GM12878 (cell line): ENCODE data around the gene TMEM217. TPM values are rescaled to one million over a fixed set of nuclear protein-coding genes. Genes with fewer than 3 reads are reported as not detected.

Experiments
- E4F1 ChIP-seq: fragments of 450-650 bp; IDR thresholded peaks from 2 replicates; pipeline ENCODE4 v1.6.1; 2018; ENCODE audit warnings: borderline replicate concordance, mild to moderate bottlenecking; ENCODE audit not compliant: partially characterized antibody
- EGR1 ChIP-seq, 2 experiments: IDR thresholded peaks; 1 replicate in 1 of 2; 2 replicates in 1 of 2; pipeline ENCODE4 v1.6.1; 2011 to 2012; ENCODE audit warnings: low read depth in 2 of 2, low read length in 2 of 2, borderline replicate concordance in 1 of 2, mild to moderate bottlenecking in 1 of 2, moderate library complexity in 1 of 2
- FOXM1 ChIP-seq: IDR thresholded peaks from 2 replicates; pipeline ENCODE4 v1.6.1; 2012; ENCODE audit warnings: low read depth, mild to moderate bottlenecking, inconsistent platforms, low read length, moderate library complexity
- GABPA ChIP-seq: IDR thresholded peaks from 2 replicates; pipeline ENCODE4 v1.6.1; 2014; ENCODE audit warnings: antibody characterized with exemption, low read depth, mild to moderate bottlenecking, inconsistent platforms
- HDGF ChIP-seq: fragments of 450-650 bp; IDR thresholded peaks from 2 replicates; pipeline ENCODE4 v1.6.1; 2016; ENCODE audit warnings: antibody characterized with exemption
- KDM1A ChIP-seq: fragments of 200-600 bp; sonication (generic); IDR thresholded peaks from 2 replicates; pipeline ENCODE4 v1.6.1; 2016; ENCODE audit warnings: borderline replicate concordance
- MTA3 ChIP-seq: IDR thresholded peaks from 2 replicates; pipeline ENCODE4 v1.6.1; 2012; ENCODE audit warnings: low read length, inconsistent platforms, borderline replicate concordance
- MYB ChIP-seq: fragments of 150-350 bp; IDR thresholded peaks from 2 replicates; pipeline ENCODE4 v1.6.1; 2014; ENCODE audit warnings: mild to moderate bottlenecking, low read depth, low read length, borderline replicate concordance
- NFYB ChIP-seq: IDR thresholded peaks from 2 replicates; pipeline ENCODE4 v1.6.1; 2011; ENCODE audit warnings: low read depth, mild to moderate bottlenecking, low read length, improper control_type of control experiment, moderate library complexity; ENCODE audit not compliant: insufficient read depth
- NKRF ChIP-seq: fragments of 450-650 bp; conservative IDR thresholded peaks from 2 replicates; pipeline ENCODE4 v1.6.1; 2017; ENCODE audit warnings: mild to moderate bottlenecking, moderate library complexity
- NR2F1 ChIP-seq: fragments of 450-650 bp; conservative IDR thresholded peaks from 2 replicates; pipeline ENCODE4 v1.6.1; 2017; ENCODE audit warnings: mild to moderate bottlenecking
- PAX5 ChIP-seq: IDR thresholded peaks from 2 replicates; pipeline ENCODE4 v1.6.1; 2011; ENCODE audit warnings: low read depth, low read length, borderline replicate concordance
- POLR2A ChIP-seq: IDR thresholded peaks from 2 replicates; pipeline ENCODE4 v1.6.1; 2011; ENCODE audit warnings: low read depth, mild to moderate bottlenecking, low read length
- POLR2AphosphoS2 ChIP-seq: IDR thresholded peaks from 2 replicates; pipeline ENCODE4 v1.6.1; 2011; ENCODE audit warnings: low read depth, mild to moderate bottlenecking, low read length, improper control_type of control experiment, moderate library complexity
- SMARCA5 ChIP-seq: fragments of 450-650 bp; IDR thresholded peaks from 2 replicates; pipeline ENCODE4 v1.6.1; 2017; ENCODE audit warnings: mild to moderate bottlenecking
- SP1 ChIP-seq: IDR thresholded peaks from one replicate; pipeline ENCODE4 v1.6.1; 2011; ENCODE audit warnings: low read depth, low read length
- SPI1 ChIP-seq: IDR thresholded peaks from 2 replicates; pipeline ENCODE4 v1.6.1; 2011; ENCODE audit warnings: low read depth, mild to moderate bottlenecking, low read length, moderate library complexity, borderline replicate concordance; ENCODE audit not compliant: insufficient read depth
- SREBF1 ChIP-seq: IDR thresholded peaks from 2 replicates; pipeline ENCODE4 v1.6.1; 2012; ENCODE audit warnings: mild to moderate bottlenecking, low read length
- TCF12 ChIP-seq: IDR thresholded peaks from 2 replicates; pipeline ENCODE4 v1.6.1; 2011; ENCODE audit warnings: low read depth, mild to moderate bottlenecking, low read length
- TCF3 ChIP-seq: IDR thresholded peaks from 2 replicates; pipeline ENCODE4 v1.6.1; 2012; ENCODE audit warnings: low read depth, mild to moderate bottlenecking, low read length, borderline replicate concordance; ENCODE audit not compliant: insufficient read depth
- YY1 ChIP-seq: IDR thresholded peaks from 2 replicates; pipeline ENCODE4 v1.6.1; 2011; ENCODE audit warnings: low read depth, mild to moderate bottlenecking, low read length
- ZNF622 ChIP-seq: fragments of 450-650 bp; IDR thresholded peaks from 2 replicates; pipeline ENCODE4 v1.6.1; 2017; ENCODE audit warnings: mild to moderate bottlenecking, inconsistent platforms
- ZNF687 ChIP-seq: fragments of 450-650 bp; IDR thresholded peaks from 2 replicates; pipeline ENCODE4 v1.6.1; 2017; ENCODE audit warnings: mild to moderate bottlenecking, moderate library complexity
- ZSCAN29 ChIP-seq: fragments of 450-650 bp; IDR thresholded peaks from 2 replicates; pipeline ENCODE4 v1.6.1; 2017; ENCODE audit warnings: mild to moderate bottlenecking, moderate library complexity
- polyA plus RNA-seq, 11 experiments: library from polyadenylated mRNA; depleted of rRNA in 4 of 11; unstranded in 6 of 11; stranded (reverse) in 5 of 11; fragments of >200 nt; fragmentation: Nextera tagmentation in 4 of 11; fragmentation: Illumina TruSeq in 1 of 11; extraction: Ambion mirVana in 4 of 11; extraction: Trizol in 1 of 11; gene quantifications; 1 replicate in 1 of 11; 2 replicates in 10 of 11; pipeline versions ENCODE4 v1.2.1 to v1.2.3, GENCODE V29; 2011 to 2016; ENCODE audit warnings: inconsistent platforms in 2 of 11, missing spikeins in 2 of 11, low read depth in 1 of 11
- total RNA-seq, 4 experiments: library from RNA; depleted of rRNA in 3 of 4; stranded (reverse); fragments of >200 nt in 3 of 4; fragmentation: Illumina TruSeq in 1 of 4; extraction: Trizol in 1 of 4; gene quantifications; 2 replicates each; pipeline versions ENCODE4 v1.2.1 to v1.2.3, GENCODE V29; 2013 to 2021

The TMEM217 gene
- total and polyA plus RNA-seq, 10 of the 15 experiments (the other 5 are each of a cell fraction or from before 2014, with no cell fraction given) = 1.3 to 4.5 (median 2.3) TPM

GRCh38 chr6:37169496-37170272 is 88.3 kb downstream of the TMEM217 start, which contains the start of gene PIM1 (continued):
- TF ChIP-seq ZNF687 (peak; percentile 54; the same call in 1 of the 2 replicates), FOXM1 (no peak), TCF3 (no peak), YY1 (peak; percentile 45; the same call in 1 of the 2 replicates), PAX5 (no peak), NR2F1 (no peak), E4F1 (no peak), SMARCA5 (peak; percentile 85; the same call in 1 of the 2 replicates), ZSCAN29 (no peak), POLR2A (peak; percentile 81), ZNF622 (no peak), SP1 (peak; percentile 51), SPI1 (no peak), TCF12 (no peak), MYB (no peak), HDGF (no peak), NFYB (no peak), NKRF (no peak), SREBF1 (no peak), POLR2AphosphoS2 (no peak), KDM1A (no peak), GABPA (no peak), EGR1 (IDR thresholded peaks at IDR 0.05; ENCODE audit: borderline replicate concordance in 1 of 2, low read depth in 2 of 2, low read length in 2 of 2) (peak in 1 of 2 experiments; percentile 73; a peak in 2 of 3 replicates), MTA3 (no peak)
